GM21825 (cell line): ENCODE data around the gene BMP6.

ENCODE experiments used
- ATAC-seq: cut with Tn5 transposase; IDR thresholded peaks from one replicate; pipeline ENCODE4 v1.9.1; 2021; ENCODE audit warnings: mild to moderate bottlenecking, moderate library complexity; ENCODE audit not compliant: unreplicated experiment

BMP6 gene

DNA sequence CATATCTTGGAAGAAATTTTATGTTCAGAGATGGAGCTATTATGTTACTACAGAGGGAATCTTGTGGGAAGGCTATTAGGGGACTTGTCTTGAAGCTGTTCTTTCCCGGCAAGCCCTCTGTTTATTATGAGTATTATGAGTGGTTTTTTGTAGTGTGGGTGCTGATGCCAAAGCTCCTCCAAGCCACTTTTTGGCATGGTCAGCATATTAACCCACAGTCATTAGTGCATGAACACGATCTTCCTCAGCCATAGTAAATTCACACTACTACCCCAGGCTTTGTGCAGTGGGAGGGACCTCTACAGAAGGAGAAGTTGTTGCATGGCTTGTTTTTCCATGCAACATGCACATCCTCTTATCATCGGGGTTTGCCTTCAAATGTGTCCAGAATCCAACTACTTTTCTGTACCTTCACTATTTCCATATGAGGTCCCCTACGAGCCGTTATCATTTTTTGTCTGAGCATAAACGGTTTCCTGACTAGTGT, 6.5 kb upstream of the BMP6 start:
- ATAC-seq: no peak

DNA sequence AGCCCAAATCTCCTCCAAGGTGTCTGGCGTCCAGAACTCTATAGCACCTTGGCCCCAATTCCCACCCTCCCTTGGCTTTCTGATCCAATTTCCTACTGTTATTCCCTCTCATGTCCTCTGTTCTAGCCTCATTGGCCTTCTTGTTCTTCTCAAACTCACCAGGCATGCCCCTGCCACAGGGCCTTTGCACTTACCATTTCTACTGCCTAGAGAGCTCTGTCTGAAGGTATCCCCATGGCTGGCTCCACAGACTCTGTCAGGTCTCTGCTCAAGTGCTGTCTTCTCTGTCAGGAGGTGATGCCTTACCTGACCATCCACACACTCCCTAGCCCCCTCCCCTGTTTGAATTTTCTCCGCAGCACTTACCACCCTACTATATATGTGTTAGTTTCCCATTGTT, 5.6 kb upstream of the BMP6 start:
- no peak for ATAC-seq

DNA sequence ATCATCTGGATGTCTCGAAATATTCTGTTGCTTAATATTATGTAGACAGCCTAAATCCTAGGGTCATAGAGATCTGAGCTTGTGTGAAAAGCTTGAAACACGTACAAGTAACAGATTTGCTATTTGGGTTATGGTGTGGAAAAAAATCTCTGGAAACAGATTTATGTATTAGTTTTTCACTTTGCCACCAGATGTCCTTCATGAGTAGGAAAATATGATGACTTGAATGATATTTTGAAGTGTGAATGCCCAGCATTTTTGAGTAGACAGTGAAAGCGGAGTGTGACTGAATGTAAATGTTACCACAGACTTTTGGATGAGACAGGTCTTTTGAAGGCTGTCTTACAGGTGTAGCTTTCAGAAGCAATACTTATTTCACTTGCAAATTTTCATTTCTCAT, 4.2 kb upstream of the BMP6 start:
- no peak for ATAC-seq

DNA sequence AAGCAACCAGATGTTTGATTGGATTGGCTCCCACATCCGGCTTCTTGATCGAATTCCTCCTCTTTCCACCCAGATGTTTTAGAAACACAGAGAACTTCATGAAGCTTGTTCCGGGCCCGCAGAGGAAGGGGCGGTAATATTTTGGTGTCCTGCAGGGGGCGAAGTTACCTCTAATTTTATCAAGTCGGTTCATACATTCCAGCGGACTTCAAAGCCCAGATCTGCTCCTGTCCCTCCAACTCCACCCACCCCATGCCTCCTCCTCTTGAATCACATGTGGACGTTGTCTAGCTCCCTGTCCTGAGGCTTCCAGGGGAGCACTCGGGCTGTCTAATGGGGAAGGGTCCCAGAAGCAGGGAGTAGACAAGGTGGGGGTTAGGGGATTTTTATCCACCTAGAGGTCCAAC, 2.9 kb upstream of the BMP6 start:
- ATAC-seq: no peak

DNA sequence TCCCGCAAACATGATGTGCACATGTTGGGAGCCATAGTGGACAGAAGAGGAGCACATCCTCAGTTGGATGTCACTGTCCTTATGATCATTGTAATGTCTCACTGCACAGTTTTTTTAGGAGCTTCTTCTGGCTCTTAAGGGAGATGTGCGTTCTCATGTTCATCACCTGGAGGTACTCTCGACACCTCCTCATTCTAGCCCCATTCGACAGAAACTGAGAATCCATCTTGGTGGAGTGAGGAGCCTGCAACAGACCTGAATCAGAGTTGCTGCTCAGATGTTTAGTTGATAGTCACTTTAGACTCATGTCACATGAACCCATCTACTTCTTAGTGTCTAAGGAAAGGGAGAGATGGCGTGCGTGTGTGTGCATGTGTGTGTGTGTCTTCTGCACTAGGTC, 2.3 kb upstream of the BMP6 start:
- ATAC-seq: no peak

DNA sequence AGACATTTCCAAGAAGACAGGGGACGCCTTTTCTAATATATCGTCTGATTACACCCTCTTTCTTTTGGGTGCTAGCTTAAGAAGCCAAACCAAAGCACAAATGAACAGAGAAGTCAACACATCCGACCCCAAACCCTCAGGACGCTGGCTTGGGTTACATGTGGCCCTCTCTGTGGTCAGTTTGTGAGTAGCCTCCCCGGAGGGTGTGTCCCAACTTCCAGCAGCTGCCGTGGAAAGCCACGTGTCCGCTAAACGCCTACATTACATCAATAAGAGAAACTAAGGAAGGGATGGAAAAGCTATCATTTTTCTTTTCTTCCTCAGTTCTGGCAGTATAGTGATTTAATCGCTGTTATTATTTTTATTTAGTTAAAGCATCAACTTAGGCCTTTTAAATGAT, 487 bp upstream of the BMP6 start:
- no peak for ATAC-seq

DNA sequence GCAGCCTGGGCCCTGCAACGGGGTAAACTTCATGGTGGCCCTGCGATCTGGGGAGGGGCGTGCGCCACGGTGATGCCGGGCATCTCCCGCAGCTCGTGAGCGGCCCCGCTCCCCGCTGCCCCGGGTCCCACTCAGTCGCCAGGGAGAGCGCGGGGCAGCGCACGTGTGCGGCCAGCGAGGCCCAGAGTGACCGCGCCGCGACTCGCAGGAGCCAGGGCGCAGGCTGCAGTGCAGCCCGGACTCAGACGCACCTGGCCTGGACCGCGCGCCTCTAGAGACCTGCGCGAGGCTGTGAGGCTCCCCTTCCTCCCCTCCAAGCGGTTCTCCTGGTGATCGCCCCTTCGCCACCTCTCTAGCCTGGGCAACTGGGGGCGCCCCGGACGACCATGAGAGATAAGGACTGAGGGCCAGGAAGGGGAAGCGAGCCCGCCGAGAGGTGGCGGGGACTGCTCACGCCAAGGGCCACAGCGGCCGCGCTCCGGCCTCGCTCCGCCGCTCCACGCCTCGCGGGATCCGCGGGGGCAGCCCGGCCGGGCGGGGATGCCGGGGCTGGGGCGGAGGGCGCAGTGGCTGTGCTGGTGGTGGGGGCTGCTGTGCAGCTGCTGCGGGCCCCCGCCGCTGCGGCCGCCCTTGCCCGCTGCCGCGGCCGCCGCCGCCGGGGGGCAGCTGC, 652 bp downstream of the BMP6 start:
- no peak for ATAC-seq

DNA sequence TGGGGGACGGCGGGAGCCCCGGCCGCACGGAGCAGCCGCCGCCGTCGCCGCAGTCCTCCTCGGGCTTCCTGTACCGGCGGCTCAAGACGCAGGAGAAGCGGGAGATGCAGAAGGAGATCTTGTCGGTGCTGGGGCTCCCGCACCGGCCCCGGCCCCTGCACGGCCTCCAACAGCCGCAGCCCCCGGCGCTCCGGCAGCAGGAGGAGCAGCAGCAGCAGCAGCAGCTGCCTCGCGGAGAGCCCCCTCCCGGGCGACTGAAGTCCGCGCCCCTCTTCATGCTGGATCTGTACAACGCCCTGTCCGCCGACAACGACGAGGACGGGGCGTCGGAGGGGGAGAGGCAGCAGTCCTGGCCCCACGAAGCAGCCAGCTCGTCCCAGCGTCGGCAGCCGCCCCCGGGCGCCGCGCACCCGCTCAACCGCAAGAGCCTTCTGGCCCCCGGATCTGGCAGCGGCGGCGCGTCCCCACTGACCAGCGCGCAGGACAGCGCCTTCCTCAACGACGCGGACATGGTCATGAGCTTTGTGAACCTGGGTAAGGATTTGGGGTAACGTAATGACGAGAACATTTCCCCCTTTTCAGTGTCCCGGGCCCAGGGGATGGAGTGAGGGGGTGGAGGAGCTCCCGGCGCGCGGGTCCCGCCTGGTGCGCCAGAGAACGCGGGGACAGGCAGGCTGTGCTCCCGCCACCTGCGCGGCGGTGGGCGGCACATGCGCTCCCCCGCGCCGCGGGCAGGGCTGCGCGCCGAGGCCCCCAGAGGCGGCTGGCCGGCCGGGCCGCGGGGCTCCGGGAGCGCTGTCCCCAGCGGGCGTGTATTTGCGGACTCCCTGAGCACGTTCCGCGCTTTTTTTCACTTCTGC, 1.4 kb downstream of the BMP6 start:
- no peak for ATAC-seq

DNA sequence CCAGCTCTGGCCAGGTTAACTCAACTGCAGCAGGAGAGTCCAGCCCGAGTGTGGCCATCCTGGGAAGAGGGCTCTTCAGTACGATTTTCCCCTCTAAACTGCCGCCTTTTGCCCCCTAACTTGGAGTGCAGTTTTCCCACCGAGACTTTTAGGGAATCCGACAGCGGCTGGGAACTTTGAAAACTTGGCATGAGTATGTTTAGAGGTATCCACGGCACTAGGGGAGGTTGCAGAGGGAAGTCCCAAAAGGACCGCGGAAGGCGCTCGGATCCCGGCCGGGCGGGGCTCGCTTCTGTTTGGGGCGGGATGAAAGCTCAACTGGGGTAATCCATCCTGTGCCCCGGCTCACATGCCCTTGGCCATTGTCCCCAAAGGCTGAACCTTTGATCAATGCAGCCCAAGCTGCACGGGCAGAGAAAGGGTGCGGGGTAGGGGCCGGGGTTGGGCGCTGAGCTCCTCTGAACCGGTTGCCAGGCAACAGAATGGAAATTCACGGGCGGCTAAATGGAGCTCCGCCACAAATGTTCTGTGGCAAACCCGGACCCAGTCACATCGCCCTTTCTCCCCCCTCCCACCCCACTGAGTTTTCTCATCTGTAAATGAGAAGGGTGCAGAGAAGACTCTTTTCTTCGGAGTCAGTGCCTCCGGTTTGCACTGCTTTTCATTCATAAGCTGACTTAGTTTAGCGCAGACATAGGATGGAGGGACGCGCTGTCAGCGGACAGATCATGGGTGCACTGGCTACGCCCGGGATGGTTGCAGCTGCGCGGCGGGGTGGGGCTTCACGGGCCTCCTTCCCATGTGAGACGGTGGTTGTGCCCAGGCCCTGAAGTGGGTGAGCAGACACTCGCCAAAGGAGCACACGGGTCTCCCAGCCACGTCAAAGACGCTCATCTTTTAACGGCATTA, 2.3 kb downstream of the BMP6 start:
- no peak for ATAC-seq

DNA sequence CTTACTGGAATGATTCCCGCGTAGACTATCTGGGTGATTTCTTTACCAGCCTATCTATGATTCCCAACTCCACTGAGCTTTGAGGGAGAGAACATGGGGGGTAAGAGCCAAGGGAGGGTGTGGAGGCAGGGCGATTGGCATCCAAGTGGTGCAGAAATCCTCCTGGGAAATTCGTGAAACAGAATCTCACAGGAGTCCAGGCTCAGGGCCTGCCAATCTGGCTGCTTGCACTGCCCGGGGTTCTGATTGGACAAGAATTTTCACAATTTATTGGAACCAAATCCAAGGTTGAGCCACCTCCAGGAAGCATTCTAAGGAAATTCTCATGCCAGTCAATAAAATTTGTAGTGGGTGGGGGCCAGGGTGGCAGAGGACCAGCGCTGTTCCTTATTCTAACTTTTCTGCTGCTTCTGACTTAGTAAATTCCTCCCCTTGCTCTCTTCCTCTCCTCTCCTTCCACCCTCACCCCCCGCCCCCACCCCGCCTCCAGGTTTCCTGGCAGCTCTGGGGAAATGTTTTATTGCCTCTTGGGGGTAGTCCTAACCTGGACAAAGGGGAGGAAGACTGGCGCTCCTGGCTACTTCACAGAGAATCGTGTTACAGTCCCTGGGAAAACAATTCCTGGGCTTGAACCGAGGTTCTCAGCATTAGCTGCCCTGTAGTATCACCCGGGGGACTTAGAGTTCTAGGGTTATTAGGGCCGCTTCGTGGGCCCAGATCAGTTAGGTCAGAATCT, 3.1 kb downstream of the BMP6 start:
- ATAC-seq: no peak

DNA sequence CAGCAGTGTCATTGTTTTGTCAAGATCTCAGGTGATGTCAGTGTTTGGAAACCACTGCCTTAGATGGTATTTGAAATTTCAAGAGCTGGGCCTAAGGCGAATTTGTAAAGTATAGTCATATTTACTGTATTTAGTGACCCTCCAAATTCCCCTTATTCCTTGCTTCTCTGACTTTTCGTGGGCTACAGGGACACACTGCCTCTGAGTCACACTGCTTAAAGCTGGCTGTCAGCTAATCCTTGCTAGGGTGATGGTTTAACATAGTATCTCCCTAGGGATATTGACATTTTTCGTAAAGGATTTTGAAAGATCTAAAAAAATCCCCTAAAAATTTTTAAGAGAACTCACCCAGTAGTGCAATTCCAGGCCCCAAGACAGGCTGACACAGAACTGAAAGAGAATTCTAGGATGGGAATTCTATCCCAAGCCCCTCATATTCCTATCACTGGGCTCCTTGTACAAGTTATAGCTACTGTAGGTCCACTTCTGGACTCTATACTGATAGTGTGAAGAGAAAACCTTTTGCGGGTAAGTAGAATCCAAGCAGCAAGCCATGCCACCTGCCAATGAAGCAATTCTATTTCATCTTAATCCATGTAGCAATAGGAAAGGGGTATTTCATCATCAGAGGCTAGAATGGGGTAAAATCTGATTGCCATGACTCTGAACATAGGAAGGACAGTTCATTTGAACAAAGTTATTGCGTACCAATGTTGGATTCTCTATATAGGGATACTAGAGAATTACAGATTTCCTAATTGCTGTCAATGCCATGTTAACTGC, 4.3 kb downstream of the BMP6 start:
- no peak for ATAC-seq

DNA sequence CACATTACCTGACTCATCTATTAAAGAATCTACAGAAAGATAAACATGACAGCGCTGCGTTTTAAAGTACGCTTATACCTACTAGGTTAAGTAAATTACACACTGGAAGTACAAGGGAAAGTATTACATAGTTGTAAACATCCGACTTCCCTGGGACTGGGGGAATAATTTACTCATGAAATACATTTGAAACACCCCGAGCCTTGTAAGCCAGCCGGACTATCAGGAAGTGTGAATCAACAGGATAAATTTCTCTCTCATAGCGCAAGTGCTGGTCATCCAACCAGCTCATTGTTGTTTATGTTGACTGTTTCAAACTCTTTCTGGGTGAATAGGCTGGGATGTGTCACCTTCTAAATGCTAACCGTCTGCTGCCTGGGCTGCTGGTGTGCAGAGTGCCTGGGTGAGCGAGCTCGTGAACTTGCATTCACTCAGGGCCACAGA, 4.9 kb downstream of the BMP6 start:
- no peak for ATAC-seq

DNA sequence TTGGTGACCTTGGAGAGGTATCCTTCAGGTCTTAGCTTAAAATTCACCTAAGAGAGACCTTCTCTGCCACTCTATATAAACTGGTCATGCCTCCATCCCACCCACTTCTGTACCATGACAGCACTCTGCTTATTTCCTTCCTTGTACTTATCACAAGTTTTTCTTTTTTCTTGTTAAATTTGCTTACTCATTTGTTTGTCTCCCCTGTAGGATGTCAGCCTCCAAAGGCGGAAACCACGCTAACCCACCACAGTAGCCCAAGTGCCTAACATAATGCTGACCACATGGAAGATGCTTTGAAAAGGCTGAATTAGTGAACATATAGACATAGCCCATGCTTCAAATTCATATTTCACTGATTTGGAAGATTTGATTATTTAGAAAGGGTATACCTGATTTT, 5.4 kb downstream of the BMP6 start:
- ATAC-seq: no peak

DNA sequence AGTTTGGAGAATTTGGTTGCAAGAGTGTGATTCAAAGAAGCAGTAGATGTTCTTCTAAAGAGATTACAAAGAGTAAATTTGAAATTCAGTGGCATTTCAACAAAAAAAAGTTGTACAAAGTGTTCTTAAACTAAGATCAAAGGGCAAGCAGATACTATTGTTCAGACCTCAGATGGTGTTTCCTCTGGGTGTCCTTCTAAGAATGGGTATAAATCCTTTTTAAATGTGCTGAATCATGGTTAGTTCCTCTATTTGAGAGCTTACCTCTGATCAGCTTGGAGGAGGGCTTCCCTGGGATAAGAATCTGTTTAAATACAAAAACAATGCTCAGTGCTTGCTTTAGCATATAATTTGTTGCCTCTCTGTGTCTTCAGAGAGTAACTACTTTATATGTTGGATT, 6.3 kb downstream of the BMP6 start:
- no peak for ATAC-seq

DNA sequence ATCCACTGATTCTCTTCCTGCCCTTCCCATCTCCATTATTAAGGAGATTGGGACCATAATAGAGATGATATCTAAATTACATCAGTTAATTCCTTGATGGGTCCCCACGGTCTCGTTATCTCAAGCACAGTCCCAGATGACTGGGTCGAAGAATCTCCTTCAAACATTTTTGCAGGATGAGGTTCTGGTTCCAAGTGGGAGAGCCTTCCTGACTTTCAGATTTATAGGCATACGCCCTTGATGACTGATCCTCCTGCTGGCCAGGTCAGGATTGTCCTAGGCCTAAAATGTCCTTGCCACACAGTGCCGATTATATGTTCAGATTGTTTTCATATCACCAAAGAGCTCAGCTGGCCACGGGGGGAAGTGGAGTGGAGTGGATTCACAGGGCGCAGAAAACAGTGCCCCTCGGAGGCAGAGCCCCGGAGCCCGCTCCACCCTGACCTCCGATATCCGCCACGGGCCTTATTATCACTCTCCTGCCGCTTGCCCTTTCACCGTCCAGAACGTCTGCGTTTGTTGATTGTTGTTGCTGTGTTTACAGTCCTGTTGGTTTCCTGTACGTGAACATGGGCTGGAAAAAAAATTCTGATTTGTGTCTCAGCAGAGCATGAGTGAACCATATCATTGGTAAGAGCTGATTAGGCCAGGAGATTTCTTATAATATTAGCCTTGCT, 8.9 kb downstream of the BMP6 start:
- ATAC-seq: no peak

DNA sequence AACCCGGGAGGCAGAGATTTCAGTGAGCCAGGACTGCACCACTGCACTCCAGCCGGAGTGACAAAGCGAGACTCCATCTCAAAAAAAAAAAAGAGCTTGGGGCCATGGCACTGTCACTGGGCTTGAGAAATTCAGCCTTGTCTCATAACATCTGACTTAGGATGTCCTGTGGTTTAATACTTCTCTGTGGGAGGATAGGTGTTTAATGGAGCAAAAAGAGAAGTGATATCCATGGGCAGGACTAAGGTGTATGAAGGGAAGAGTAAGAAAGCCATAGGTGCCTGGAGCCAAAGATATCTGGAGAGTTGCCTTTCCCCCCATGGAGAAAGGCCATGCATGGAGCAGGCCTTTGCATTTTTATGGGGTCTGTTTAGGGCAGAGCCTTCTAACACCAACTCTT, 11.2 kb downstream of the BMP6 start:
- ATAC-seq: no peak

DNA sequence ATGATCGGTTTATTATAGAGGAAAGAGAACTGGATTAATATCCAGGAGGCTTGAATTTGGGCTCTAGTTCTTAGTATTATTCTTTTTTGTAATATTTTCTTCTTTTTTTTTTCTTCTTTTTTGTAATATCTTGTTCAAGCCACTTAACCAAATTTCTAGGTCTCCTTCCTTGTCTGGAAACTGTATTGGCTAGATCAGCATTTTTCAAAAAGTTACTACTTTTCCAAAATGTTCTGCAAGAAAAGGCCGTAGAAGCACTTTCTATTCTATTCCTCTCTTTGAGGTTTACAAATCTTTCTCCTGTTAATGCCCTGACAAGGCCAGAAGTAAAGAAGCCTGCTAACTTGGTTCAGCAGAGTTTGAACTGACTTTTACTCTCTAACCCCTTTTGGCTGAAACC, 12.0 kb downstream of the BMP6 start:
- no peak for ATAC-seq

DNA sequence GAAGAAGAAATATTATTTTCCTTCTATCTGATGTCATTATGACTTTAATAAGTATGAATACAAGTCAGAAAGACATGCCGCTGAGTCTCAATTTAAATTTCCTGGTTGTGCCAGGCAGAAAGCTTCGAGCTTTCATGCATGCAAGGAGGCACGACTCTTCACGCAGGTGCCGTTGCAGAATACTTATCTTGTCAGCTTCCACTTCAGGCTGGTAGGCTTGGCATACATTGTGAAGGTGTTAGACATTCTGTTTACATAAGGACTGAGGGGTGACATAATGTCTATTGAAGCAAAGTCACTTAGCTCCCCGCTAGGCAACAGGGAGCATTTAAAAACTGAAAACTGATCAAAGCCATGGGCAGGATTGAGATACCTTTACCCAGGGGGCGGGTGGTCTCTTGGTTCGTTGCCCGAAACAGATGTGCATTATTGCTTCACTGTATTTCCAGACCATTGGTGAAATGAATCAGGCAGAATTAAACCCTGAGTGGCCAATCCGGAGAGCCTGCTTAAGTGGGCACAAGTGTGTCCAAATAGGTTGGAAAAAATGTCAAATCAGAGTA, 16.4 kb downstream of the BMP6 start:
- ATAC-seq: no peak

DNA sequence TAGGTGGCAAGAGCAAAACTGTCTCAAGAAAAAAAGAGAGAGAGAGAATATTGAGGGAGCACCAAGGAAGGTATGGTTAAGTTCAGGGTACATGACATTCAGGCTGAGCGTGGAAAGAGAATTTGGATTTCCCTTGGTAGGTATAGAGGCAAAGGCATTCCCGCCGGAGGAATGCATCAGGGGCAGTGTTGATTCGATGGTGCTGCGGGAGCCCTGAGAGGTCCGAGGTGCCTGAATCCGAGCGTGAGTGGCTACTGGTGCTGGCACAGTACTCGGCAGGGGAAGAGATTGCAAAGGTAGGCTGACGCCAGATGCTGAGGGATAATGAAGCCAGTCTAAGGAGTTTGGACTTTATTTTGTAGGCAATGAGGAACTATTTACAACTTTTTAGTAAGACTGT, 20.0 kb downstream of the BMP6 start:
- no peak for ATAC-seq
